Heart left ventricle (tissue), 16 donors: Measurements from ENCODE around the gene ADRA2B. TPM values are rescaled to one million over a fixed set of nuclear protein-coding genes. Genes with fewer than 3 reads are reported as not detected.

Experiments used
- ATAC-seq, 4 donors: fragments of 200-7000 bp; cut with Tn5 transposase; one replicate each; pipeline ENCODE4 v1.9.1; 2020 to 2022; ENCODE audit warnings: moderate library complexity in 4 of 4, mild to moderate bottlenecking in 3 of 4, moderate number of reproducible peaks in 1 of 4
- DNase-seq, 5 donors: peaks; one replicate each; pipeline ENCODE4 v3.0.0-alpha.2; 2020
- H3K27ac ChIP-seq, 12 donors: fragments of 200-600 bp; sonication (generic) in 4 of 12; one replicate each; pipeline versions ENCODE4 v1.5.0 to v1.8.0; 2016 to 2022; ENCODE audit warnings: mild to moderate bottlenecking in 2 of 12
- H3K27me3 ChIP-seq, 9 donors: fragments of 200-600 bp; sonication (generic) in 2 of 9; one replicate each; pipeline versions ENCODE4 v1.5.1 to v1.8.0; 2016 to 2022; ENCODE audit warnings: mild to moderate bottlenecking in 3 of 9
- H3K36me3 ChIP-seq, 9 donors: fragments of 200-600 bp; sonication (generic) in 2 of 9; one replicate each; pipeline versions ENCODE4 v1.5.0 to v1.8.0; 2018 to 2022; ENCODE audit warnings: mild to moderate bottlenecking in 2 of 9
- H3K4me1 ChIP-seq, 12 donors: fragments of 200-600 bp; sonication (generic) in 4 of 12; one replicate each; pipeline versions ENCODE4 v1.5.0 to v1.8.0; 2016 to 2022; ENCODE audit warnings: mild to moderate bottlenecking in 3 of 12
- H3K4me3 ChIP-seq, 12 donors: fragments of 200-600 bp; sonication (generic) in 4 of 12; one replicate each; pipeline versions ENCODE4 v1.5.0 to v1.8.0; 2017 to 2022; ENCODE audit warnings: mild to moderate bottlenecking in 9 of 12, moderate library complexity in 4 of 12
- H3K9me3 ChIP-seq, 12 donors: fragments of 200-600 bp; sonication (generic) in 4 of 12; one replicate each; pipeline versions ENCODE4 v1.5.0 to v1.8.0; 2016 to 2022; ENCODE audit warnings: mild to moderate bottlenecking in 1 of 12
- POLR2A ChIP-seq, 2 donors: fragments of 450-650 bp; IDR thresholded peaks; one replicate each; pipeline ENCODE4 v1.6.1; 2017; ENCODE audit warnings: antibody characterized with exemption in 2 of 2, mild to moderate bottlenecking in 2 of 2, moderate library complexity in 2 of 2
- WGBS, 4 donors: extraction: QIAGEN DNeasy Blood & Tissue Kit in 2 of 4; methylation state at CpG; one replicate each; pipeline versions ENCODE4 v1.1.5 to v1.1.7; 2013 to 2018; 5-methylcytosine and 5-hydroxymethylcytosine counted together
- intact Hi-C, 10 donors: fragments of 100-400 bp; cut with DNase I; formaldehyde crosslinking; loops; one replicate each; pipeline versions ENCODE4 v1.11.1 to v1.14.2; 2022
- polyA plus RNA-seq, 2 donors: library from polyadenylated mRNA; stranded (reverse); fragments of 200-250 nt; gene quantifications; one replicate each; pipeline ENCODE4 v1.2.3, GENCODE V29; 2013
- total RNA-seq, 9 donors: library from RNA; depleted of rRNA in 2 of 9; stranded (reverse); fragments of >200 nt in 2 of 9; fragmentation: NEBNext Ultra II Directional in 3 of 9; extraction: Animal tissue kit (Norgen Biotek cat#: 25700) in 3 of 9; gene quantifications; one replicate each; pipeline versions ENCODE4 v1.1.0 to v1.2.4, GENCODE V29; 2016 to 2023
- TF ChIP-seq, protein P1 (sequence below), 12 donors: fragments of 200-600 bp; sonication (generic) in 4 of 12; IDR thresholded peaks; one replicate each; pipeline versions ENCODE4 v1.5.0 to v1.8.0; 2018 to 2022; ENCODE audit warnings: antibody characterized with exemption in 12 of 12, mild to moderate bottlenecking in 5 of 12
- donor health status: ischemic (EF 13 %, LVEDD 7.1; RV severe dilation, severe dysfunction).
- donor health status: healthy with polysubstance abuse.
- donor health status: DM: no; HTN: yes; CAD: no.
- donor health status: DM: no; HTN: no; CAD: no.
- donor health status: ischemic (EF 25% LVEDD 6.9; RV normal size, moderate dysfunction).
- donor health status: ischemic (EF 25% LVEDD 5.7; RV mildly dilated, moderate dysfunction).
- donor health status: healthy.
- donor health status: DM: yes; HTN: yes; CAD: no.
- donor health status: ischemic (EF 35%, LVEDD 5.7; RV mildly dilated, moderate dysfunction).
- donor health status: nonischemic (EF 11% LVEDD 7.7; RV severe dilation, severe dysfunction).
- donor health status: DM: yes; HTN: yes; CAD: no.
- donor health status: PGD.
- donor health status: ischemic (EF 29% LVEDD 5.4; RV normal size, mild dysfunction).
- donor health status: nonischemic (EF 23%, LVEDD 6.1; RV moderate dilation, normal function).

Gene ADRA2B
- total and polyA plus RNA-seq, 11 donors: 1.5 to 6.1 (median 3.5) TPM

DNA sequence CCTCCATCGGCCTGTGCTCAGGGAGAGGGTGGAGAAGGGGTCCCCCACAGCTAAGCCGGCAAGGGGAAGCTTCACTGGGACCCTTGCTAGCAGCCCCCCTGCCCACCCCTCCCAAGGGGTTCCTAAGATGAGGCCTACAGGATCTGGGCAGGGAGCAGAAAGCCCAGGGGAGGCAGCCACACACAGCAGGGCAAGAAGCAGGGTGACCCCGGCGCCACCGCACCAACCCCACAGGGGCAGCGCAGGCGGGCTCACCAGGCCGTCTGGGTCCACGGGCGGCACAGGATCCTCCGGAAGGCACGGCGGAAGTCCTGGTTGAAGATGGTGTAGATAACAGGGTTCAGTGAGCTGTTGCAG lies 1.8 kb downstream of the ADRA2B start:
- TF ChIP-seq POLR2A (IDR thresholded peaks at IDR 0.05): no peak
- TF ChIP-seq, protein P1, sequence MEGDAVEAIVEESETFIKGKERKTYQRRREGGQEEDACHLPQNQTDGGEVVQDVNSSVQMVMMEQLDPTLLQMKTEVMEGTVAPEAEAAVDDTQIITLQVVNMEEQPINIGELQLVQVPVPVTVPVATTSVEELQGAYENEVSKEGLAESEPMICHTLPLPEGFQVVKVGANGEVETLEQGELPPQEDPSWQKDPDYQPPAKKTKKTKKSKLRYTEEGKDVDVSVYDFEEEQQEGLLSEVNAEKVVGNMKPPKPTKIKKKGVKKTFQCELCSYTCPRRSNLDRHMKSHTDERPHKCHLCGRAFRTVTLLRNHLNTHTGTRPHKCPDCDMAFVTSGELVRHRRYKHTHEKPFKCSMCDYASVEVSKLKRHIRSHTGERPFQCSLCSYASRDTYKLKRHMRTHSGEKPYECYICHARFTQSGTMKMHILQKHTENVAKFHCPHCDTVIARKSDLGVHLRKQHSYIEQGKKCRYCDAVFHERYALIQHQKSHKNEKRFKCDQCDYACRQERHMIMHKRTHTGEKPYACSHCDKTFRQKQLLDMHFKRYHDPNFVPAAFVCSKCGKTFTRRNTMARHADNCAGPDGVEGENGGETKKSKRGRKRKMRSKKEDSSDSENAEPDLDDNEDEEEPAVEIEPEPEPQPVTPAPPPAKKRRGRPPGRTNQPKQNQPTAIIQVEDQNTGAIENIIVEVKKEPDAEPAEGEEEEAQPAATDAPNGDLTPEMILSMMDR (IDR thresholded peaks at IDR 0.05): no peak
- peak overlapping the region in 9 of 12 donors; percentile 10 to 76 (median 42) for H3K27ac ChIP-seq
- H3K4me1 ChIP-seq: peaks cover 0 to 38% (median 14%) of the 10 kb centered on the region in 12 donors
- no peaks in the 10 kb centered on the region for H3K9me3 ChIP-seq
- peaks cover 0 to 34% (median 9%) of the 10 kb centered on the region in 9 donors for H3K27me3 ChIP-seq
- intact Hi-C loops: loop anchor here in 5 of 10 donors (2.0 to 10.0 kb wide), 5 partner anchors 38 to 110 kb away; no protein-coding TSS in a partner anchor
- peak overlapping the region in 8 of 12 donors; percentile 23 to 76 (median 61) for H3K4me3 ChIP-seq
- 84 to 91% (median 89%) methylated on average over 11 to 13 of the region's 13 CpGs for WGBS, 4 donors
- peak in 2 of 5 donors; percentile 24 to 64 for DNase-seq
- no peak for ATAC-seq
- H3K36me3 ChIP-seq: no peaks in the 10 kb centered on the region

DNA sequence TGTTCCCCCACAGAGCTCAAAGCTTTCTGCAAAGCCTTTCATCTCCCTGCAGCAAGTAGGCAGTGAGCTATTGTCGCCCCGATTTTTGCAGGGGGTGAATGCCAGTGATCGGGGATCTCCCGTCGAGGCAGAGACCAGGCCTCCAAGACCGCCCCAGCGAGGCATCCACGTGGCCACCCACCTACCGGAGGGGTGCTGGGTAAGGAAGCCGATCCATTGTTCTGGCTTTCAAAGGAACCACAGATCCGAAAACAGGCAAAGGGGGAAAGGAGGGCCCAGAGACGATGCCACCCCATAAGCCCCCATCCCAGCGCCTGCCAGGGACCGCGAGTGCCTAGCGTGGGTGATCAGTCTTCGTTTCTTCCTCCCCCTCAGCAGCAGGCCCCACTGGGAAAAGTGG lies 2.4 kb downstream of the ADRA2B start:
- no peak for ATAC-seq
- Histone ChIP-seq H3K27me3 (peaks cover 0 to 32% (median 9%) of the 10 kb centered on the region in 9 donors), H3K9me3 (no peaks in the 10 kb centered on the region), H3K4me3 (peak overlapping the region in 7 of 12 donors; percentile 52 to 76 (median 63)), H3K4me1 (peaks cover 0 to 44% (median 20%) of the 10 kb centered on the region in 12 donors), H3K36me3 (no peaks in the 10 kb centered on the region), H3K27ac (peak overlapping the region in 4 of 12 donors; percentile 22 to 76 (median 70))
- peak in 2 of 5 donors; percentile 14 to 18 for DNase-seq
- WGBS, 4 donors: 72 to 86% (median 81%) methylated on average over 17 of the region's 17 CpGs
- intact Hi-C loops: loop anchor here in 5 of 10 donors (2.0 to 10.0 kb wide), 5 partner anchors 37 to 109 kb away; no protein-coding TSS in a partner anchor
- TF ChIP-seq, protein P1 (IDR thresholded peaks at IDR 0.05): no peak
- no peak for TF ChIP-seq POLR2A (IDR thresholded peaks at IDR 0.05)

DNA sequence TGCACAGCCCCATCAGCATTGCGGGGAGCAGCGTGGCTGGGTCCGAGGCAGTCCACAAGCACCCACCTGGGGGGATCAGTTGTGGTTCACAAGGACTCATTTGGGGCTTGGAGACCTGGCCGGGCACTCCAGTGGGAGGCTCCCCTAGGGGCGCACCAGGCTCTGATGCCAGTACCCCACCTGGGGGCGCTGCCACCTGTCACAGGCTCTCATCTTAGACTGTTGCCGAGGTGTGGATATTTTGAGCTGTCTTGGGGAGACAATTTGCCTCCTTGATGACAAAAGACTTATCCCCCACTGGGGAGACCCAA lies 3.0 kb downstream of the ADRA2B start:
- Histone ChIP-seq H3K9me3 (no peaks in the 10 kb centered on the region), H3K4me3 (peak overlapping the region in 2 of 12 donors; percentile 4 to 59), H3K27me3 (peaks cover 0 to 32% (median 9%) of the 10 kb centered on the region in 9 donors), H3K27ac (peak overlapping the region in 1 of 12 donors; percentile 3), H3K4me1 (peaks cover 0 to 50% (median 26%) of the 10 kb centered on the region in 12 donors), H3K36me3 (no peaks in the 10 kb centered on the region)
- no peak for TF ChIP-seq POLR2A (IDR thresholded peaks at IDR 0.05)
- TF ChIP-seq, protein P1 (IDR thresholded peaks at IDR 0.05): no peak
- peak in 2 of 5 donors; percentile 26 to 59 for DNase-seq
- ATAC-seq: no peak
- WGBS, 4 donors: 89 to 97% (median 96%) methylated on average over 5 to 7 of the region's 7 CpGs
- intact Hi-C loops: loop anchor here in 5 of 10 donors (5.0 to 10.0 kb wide), 4 partner anchors 41 to 109 kb away; no protein-coding TSS in a partner anchor

DNA sequence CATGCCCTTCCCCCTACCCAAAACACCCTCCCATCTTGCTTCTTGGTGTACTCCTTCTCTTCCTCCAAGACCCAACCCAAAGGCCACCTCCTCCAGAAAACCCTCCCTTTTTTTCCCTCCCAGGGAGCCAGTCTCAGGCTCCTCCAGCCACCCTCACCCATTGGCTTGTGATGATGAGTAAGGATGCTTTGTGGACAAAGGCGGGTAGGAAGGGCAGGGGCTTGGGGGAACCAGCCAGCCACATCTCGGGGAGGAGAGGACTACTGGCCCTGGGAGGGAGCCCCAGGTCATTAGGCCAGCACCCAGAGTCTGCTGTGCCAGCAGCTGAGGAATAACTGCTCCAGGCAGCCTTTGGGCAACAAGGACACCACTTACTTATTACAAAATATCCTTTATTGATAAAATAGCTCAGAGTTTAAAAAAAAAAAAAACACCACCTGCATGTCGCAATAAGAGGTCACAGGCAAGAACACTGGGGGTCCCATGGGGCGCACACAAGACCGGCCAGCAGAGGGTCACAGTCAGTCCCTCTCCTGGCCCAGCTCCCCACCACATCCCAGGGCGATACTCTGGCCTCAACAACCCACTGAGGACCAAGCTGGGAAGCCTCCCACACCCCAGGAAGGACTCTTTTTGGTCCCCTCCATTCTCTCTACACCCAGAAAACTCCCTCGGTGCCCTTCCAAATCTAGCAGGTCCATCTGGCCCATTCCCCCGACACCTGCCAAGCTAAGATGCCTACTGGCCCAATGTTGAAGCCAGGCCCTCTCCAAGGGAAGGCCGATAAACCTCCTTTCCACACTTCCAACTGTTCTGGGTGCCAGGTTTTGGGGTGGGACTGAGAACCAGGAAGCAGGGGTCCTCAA lies 3.6 kb downstream of the ADRA2B start:
- DNase-seq (peak in 2 of 5 donors; percentile 14 to 58), ATAC-seq (no peak)
- TF ChIP-seq, protein P1 (IDR thresholded peaks at IDR 0.05): no peak
- TF ChIP-seq POLR2A (IDR thresholded peaks at IDR 0.05): no peak
- H3K9me3 ChIP-seq: no peaks in the 10 kb centered on the region
- intact Hi-C loops: loop anchor here in 5 of 10 donors (5.0 to 10.0 kb wide), 4 partner anchors 40 to 108 kb away; no protein-coding TSS in a partner anchor
- WGBS, 4 donors: 89 to 92% (median 90%) methylated on average over 9 of the region's 9 CpGs
- H3K27ac ChIP-seq: peak overlapping the region in 1 of 12 donors; percentile 3
- peak overlapping the region in 1 of 12 donors; percentile 59 for H3K4me3 ChIP-seq
- H3K4me1 ChIP-seq: peaks cover 0 to 56% (median 32%) of the 10 kb centered on the region in 12 donors
- no peaks in the 10 kb centered on the region for H3K36me3 ChIP-seq
- H3K27me3 ChIP-seq: peaks cover 0 to 26% (median 6%) of the 10 kb centered on the region in 9 donors
